ENCODE measurements around the gene GGT1. TPM values are rescaled to one million over a fixed set of nuclear protein-coding genes. Genes with fewer than 3 reads are reported as not detected.

GGT1 gene
- total RNA-seq, 2 donors from 2014 or later, result 64.6 to 114 TPM

GRCh38 chr22:24587251-24587650, 15.7 kb upstream of the GGT1 start:
- DNase-seq (ENCODE audit: low spot score), result no peak
- no peaks in the 10 kb centered on the region for H3K27me3 ChIP-seq (replicated peaks; ENCODE audit: insufficient read depth)
- H3K9me3 ChIP-seq, result no peaks in the 10 kb centered on the region
- H3K4me1 ChIP-seq (replicated peaks), result peaks cover 41% of the 10 kb centered on the region
- peak overlapping the region in 1 of 2 donors; percentile 62 for H3K27ac ChIP-seq
- H3K4me3 ChIP-seq, result no peak overlapping the region
- 88% methylated on average over 5 of the region's 5 CpGs for WGBS
- H3K36me3 ChIP-seq, result no peaks in the 10 kb centered on the region
- intact Hi-C loops (cut with DNase I), result no loop called here
- TF ChIP-seq POLR2AphosphoS5 (IDR thresholded peaks at IDR 0.05) (no peak), POLR2A (IDR thresholded peaks at IDR 0.05) (no peak), CTCF (IDR thresholded peaks at IDR 0.05) (no peak)

- TF ChIP-seq CTCF (IDR thresholded peaks at IDR 0.05), result no peak
- TF ChIP-seq POLR2A (IDR thresholded peaks at IDR 0.05), result no peak
- TF ChIP-seq POLR2AphosphoS5 (IDR thresholded peaks at IDR 0.05), result no peak
- Histone ChIP-seq H3K27ac (peak overlapping the region; percentile 7 to 62), H3K36me3 (no peaks in the 10 kb centered on the region), H3K4me3 (no peak overlapping the region), H3K27me3 (replicated peaks; ENCODE audit: insufficient read depth) (no peaks in the 10 kb centered on the region), H3K4me1 (replicated peaks) (peaks cover 41% of the 10 kb centered on the region), H3K9me3 (no peaks in the 10 kb centered on the region)
- 82% methylated on average over 8 of the region's 8 CpGs for WGBS
- DNase-seq (ENCODE audit: low spot score), result no peak
- intact Hi-C loops (cut with DNase I), result no loop called here
These were observed 15.0 kb upstream of the GGT1 start for GRCh38 chr22:24587948-24588347.

GRCh38 chr22:24588381-24588756, 14.6 kb upstream of the GGT1 start:
- peaks cover 37% of the 10 kb centered on the region for H3K4me1 ChIP-seq (replicated peaks)
- no peaks in the 10 kb centered on the region for H3K9me3 ChIP-seq
- intact Hi-C loops (cut with DNase I), result no loop called here
- WGBS, result 48% methylated on average over 12 of the region's 13 CpGs
- peak overlapping the region; percentile 7 to 62 for H3K27ac ChIP-seq
- no peak overlapping the region for H3K4me3 ChIP-seq
- DNase-seq (ENCODE audit: low spot score), result peak; percentile 57
- H3K27me3 ChIP-seq (replicated peaks; ENCODE audit: insufficient read depth), result no peaks in the 10 kb centered on the region
- no peaks in the 10 kb centered on the region for H3K36me3 ChIP-seq
- TF ChIP-seq POLR2AphosphoS5 (IDR thresholded peaks at IDR 0.05), result peak; percentile 51
- no peak for TF ChIP-seq POLR2A (IDR thresholded peaks at IDR 0.05)
- no peak for TF ChIP-seq CTCF (IDR thresholded peaks at IDR 0.05)

- no peak for DNase-seq (ENCODE audit: low spot score)
- intact Hi-C loops (cut with DNase I), result no loop called here
- 83% methylated on average over 21 of the region's 21 CpGs for WGBS
- TF ChIP-seq POLR2AphosphoS5 (IDR thresholded peaks at IDR 0.05), result no peak
- TF ChIP-seq CTCF (IDR thresholded peaks at IDR 0.05), result no peak
- no peak for TF ChIP-seq POLR2A (IDR thresholded peaks at IDR 0.05)
- Histone ChIP-seq H3K27ac (peak overlapping the region; percentile 7 to 62), H3K27me3 (replicated peaks; ENCODE audit: insufficient read depth) (no peaks in the 10 kb centered on the region), H3K4me1 (replicated peaks) (peaks cover 36% of the 10 kb centered on the region), H3K9me3 (no peaks in the 10 kb centered on the region), H3K36me3 (no peaks in the 10 kb centered on the region), H3K4me3 (no peak overlapping the region)
These were observed 14.1 kb upstream of the GGT1 start for GRCh38 chr22:24588757-24589481.

- no peak overlapping the region for H3K4me3 ChIP-seq
- intact Hi-C loops (cut with DNase I), result no loop called here
- H3K36me3 ChIP-seq, result no peaks in the 10 kb centered on the region
- no peaks in the 10 kb centered on the region for H3K9me3 ChIP-seq
- no peak for TF ChIP-seq CTCF (IDR thresholded peaks at IDR 0.05)
- no peak for TF ChIP-seq POLR2AphosphoS5 (IDR thresholded peaks at IDR 0.05)
- no peak for TF ChIP-seq POLR2A (IDR thresholded peaks at IDR 0.05)
- WGBS, result 92% methylated on average over 7 of the region's 7 CpGs
- peak overlapping the region in 1 of 2 donors; percentile 62 for H3K27ac ChIP-seq
- no peaks in the 10 kb centered on the region for H3K27me3 ChIP-seq (replicated peaks; ENCODE audit: insufficient read depth)
- DNase-seq (ENCODE audit: low spot score), result no peak
- H3K4me1 ChIP-seq (replicated peaks), result peaks cover 36% of the 10 kb centered on the region
These were observed 13.4 kb upstream of the GGT1 start for GRCh38 chr22:24589518-24590030.
